Measurements from ENCODE around the gene CAND1.

The CAND1 gene

GRCh38 chr12:67237231-67237630, 31.9 kb upstream of the CAND1 start:
- H3K79me2 ChIP-seq (ENCODE audit: insufficient read depth, low read length), result no peaks in the 10 kb centered on the region
- H3K36me3 ChIP-seq (ENCODE audit: low read length), result no peaks in the 10 kb centered on the region
- TF ChIP-seq EZH2phosphoT487 (conservative IDR thresholded peaks at IDR 0.05; ENCODE audit: low read length) (no peak), CTCF (IDR thresholded peaks at IDR 0.05; ENCODE audit: insufficient read depth, low read length, poor library complexity, severe bottlenecking) (no peak)
- H3K9me2 ChIP-seq (replicated peaks; ENCODE audit: insufficient read depth, low read length), result no peaks in the 10 kb centered on the region
- H4K20me1 ChIP-seq (ENCODE audit: low read depth, low read length), result no peaks in the 10 kb centered on the region
- H3K9ac ChIP-seq (ENCODE audit: low read length), result no peak overlapping the region
- H2AFZ ChIP-seq (ENCODE audit: low read depth, low read length, severe bottlenecking), result no peak overlapping the region
- H3K27me3 ChIP-seq (ENCODE audit: low read length), result no peaks in the 10 kb centered on the region
- H3K4me2 ChIP-seq (ENCODE audit: low read depth, low read length, poor library complexity, severe bottlenecking), result no peak overlapping the region
- H3F3A ChIP-seq (ENCODE audit: insufficient read depth), result no peaks in the 10 kb centered on the region
- H3K27ac ChIP-seq (ENCODE audit: low read depth, low read length), result no peak overlapping the region
- H3K9me3 ChIP-seq (ENCODE audit: insufficient read depth, low read length), result no peaks in the 10 kb centered on the region
- no peak overlapping the region for H3K4me3 ChIP-seq (ENCODE audit: insufficient read depth, low read length, poor library complexity, severe bottlenecking)

DNA sequence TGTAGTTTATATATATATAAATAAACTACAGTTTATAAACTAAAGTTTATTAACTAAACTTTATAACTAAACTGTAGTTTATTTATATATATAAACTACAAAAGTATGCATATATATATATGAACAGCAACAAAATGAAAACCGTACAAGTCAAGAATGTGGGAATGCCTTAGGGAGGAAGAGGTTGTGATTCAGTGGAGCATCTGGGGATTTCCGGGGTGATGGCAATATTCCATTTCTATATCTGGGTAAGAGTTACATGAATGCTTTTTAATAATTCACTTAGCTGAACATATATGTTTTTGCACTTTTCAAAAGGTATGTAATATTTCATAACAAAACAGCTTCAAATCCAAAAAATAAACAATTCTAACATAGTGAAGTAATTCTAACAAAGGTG, 30.1 kb upstream of the CAND1 start:
- H3K9me3 ChIP-seq (ENCODE audit: insufficient read depth, low read length), result no peaks in the 10 kb centered on the region
- H3F3A ChIP-seq (ENCODE audit: insufficient read depth), result no peaks in the 10 kb centered on the region
- no peaks in the 10 kb centered on the region for H3K36me3 ChIP-seq (ENCODE audit: low read length)
- no peaks in the 10 kb centered on the region for H4K20me1 ChIP-seq (ENCODE audit: low read depth, low read length)
- no peak overlapping the region for H3K9ac ChIP-seq (ENCODE audit: low read length)
- H2AFZ ChIP-seq (ENCODE audit: low read depth, low read length, severe bottlenecking), result no peak overlapping the region
- no peaks in the 10 kb centered on the region for H3K9me2 ChIP-seq (replicated peaks; ENCODE audit: insufficient read depth, low read length)
- no peak overlapping the region for H3K4me3 ChIP-seq (ENCODE audit: insufficient read depth, low read length, poor library complexity, severe bottlenecking)
- H3K27ac ChIP-seq (ENCODE audit: low read depth, low read length), result no peak overlapping the region
- TF ChIP-seq CTCF (IDR thresholded peaks at IDR 0.05; ENCODE audit: insufficient read depth, low read length, poor library complexity, severe bottlenecking), result no peak
- TF ChIP-seq EZH2phosphoT487 (conservative IDR thresholded peaks at IDR 0.05; ENCODE audit: low read length), result no peak
- no peaks in the 10 kb centered on the region for H3K27me3 ChIP-seq (ENCODE audit: low read length)
- H3K79me2 ChIP-seq (ENCODE audit: insufficient read depth, low read length), result no peaks in the 10 kb centered on the region
- H3K4me2 ChIP-seq (ENCODE audit: low read depth, low read length, poor library complexity, severe bottlenecking), result no peak overlapping the region

- no peaks in the 10 kb centered on the region for H3K27me3 ChIP-seq (ENCODE audit: low read length)
- H3K9me3 ChIP-seq (ENCODE audit: insufficient read depth, low read length), result no peaks in the 10 kb centered on the region
- no peak for TF ChIP-seq CTCF (IDR thresholded peaks at IDR 0.05; ENCODE audit: insufficient read depth, low read length, poor library complexity, severe bottlenecking)
- no peak for TF ChIP-seq EZH2phosphoT487 (conservative IDR thresholded peaks at IDR 0.05; ENCODE audit: low read length)
- no peaks in the 10 kb centered on the region for H4K20me1 ChIP-seq (ENCODE audit: low read depth, low read length)
- no peaks in the 10 kb centered on the region for H3K79me2 ChIP-seq (ENCODE audit: insufficient read depth, low read length)
- H3K27ac ChIP-seq (ENCODE audit: low read depth, low read length), result no peak overlapping the region
- H2AFZ ChIP-seq (ENCODE audit: low read depth, low read length, severe bottlenecking), result no peak overlapping the region
- H3K4me2 ChIP-seq (ENCODE audit: low read depth, low read length, poor library complexity, severe bottlenecking), result no peak overlapping the region
- no peak overlapping the region for H3K9ac ChIP-seq (ENCODE audit: low read length)
- H3K4me3 ChIP-seq (ENCODE audit: insufficient read depth, low read length, poor library complexity, severe bottlenecking), result no peak overlapping the region
- H3K9me2 ChIP-seq (replicated peaks; ENCODE audit: insufficient read depth, low read length), result no peaks in the 10 kb centered on the region
- H3K36me3 ChIP-seq (ENCODE audit: low read length), result no peaks in the 10 kb centered on the region
- no peaks in the 10 kb centered on the region for H3F3A ChIP-seq (ENCODE audit: insufficient read depth)
Observed at GRCh38 chr12:67241482-67241881, 27.7 kb upstream of the CAND1 start.

DNA sequence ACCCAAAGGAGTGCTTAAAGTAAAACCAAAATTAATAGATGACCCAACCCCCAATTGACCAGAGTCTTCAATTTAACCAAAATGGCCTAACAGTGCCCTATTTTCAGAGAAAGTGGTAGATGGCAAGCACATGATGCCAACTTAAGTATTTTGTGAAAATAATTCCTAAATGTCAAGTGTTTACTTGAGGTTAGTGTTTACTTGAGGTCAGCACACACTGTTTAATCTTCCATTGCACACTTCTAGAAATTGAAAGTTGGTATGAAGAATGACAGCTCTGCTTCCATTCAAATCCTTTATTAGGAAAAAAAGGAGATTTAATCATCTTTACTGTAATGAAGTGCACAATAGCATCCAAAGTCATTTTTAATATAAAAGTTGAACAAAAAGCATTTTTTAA, 25.9 kb upstream of the CAND1 start:
- Histone ChIP-seq H3K9ac (ENCODE audit: low read length) (no peak overlapping the region), H3K4me2 (ENCODE audit: low read depth, low read length, poor library complexity, severe bottlenecking) (no peak overlapping the region), H3K4me3 (ENCODE audit: insufficient read depth, low read length, poor library complexity, severe bottlenecking) (no peak overlapping the region), H3F3A (ENCODE audit: insufficient read depth) (no peaks in the 10 kb centered on the region), H3K9me2 (replicated peaks; ENCODE audit: insufficient read depth, low read length) (no peaks in the 10 kb centered on the region), H3K27ac (ENCODE audit: low read depth, low read length) (no peak overlapping the region), H2AFZ (ENCODE audit: low read depth, low read length, severe bottlenecking) (no peak overlapping the region), H3K9me3 (ENCODE audit: insufficient read depth, low read length) (no peaks in the 10 kb centered on the region), H3K36me3 (ENCODE audit: low read length) (no peaks in the 10 kb centered on the region), H3K79me2 (ENCODE audit: insufficient read depth, low read length) (no peaks in the 10 kb centered on the region), H3K27me3 (ENCODE audit: low read length) (no peaks in the 10 kb centered on the region), H4K20me1 (ENCODE audit: low read depth, low read length) (no peaks in the 10 kb centered on the region)
- TF ChIP-seq CTCF (IDR thresholded peaks at IDR 0.05; ENCODE audit: insufficient read depth, low read length, poor library complexity, severe bottlenecking) (no peak), EZH2phosphoT487 (conservative IDR thresholded peaks at IDR 0.05; ENCODE audit: low read length) (no peak)
